HFF-Myc (cell line): ENCODE data around the gene VTI1A.
A peak's percentile ranks its signal among the peaks of the same experiment; 100 is the strongest.

Source experiments
- DNase-seq: peaks from one replicate; pipeline ENCODE4 v3.0.0-alpha.2; 2011; ENCODE audit warnings: low read depth; ENCODE audit errors: extremely low read depth
- H3K4me3 ChIP-seq: replicated peaks from 2 replicates; pipeline ENCODE4 v1.5.1; 2011; ENCODE audit warnings: low read depth, mild to moderate bottlenecking, control low read depth, low read length
- TF ChIP-seq, protein P1 (sequence below): IDR thresholded peaks from 2 replicates; pipeline ENCODE4 v1.5.1; 2012; ENCODE audit warnings: mild to moderate bottlenecking, low read depth, low read length, control low read depth; ENCODE audit errors: missing control alignments

Gene VTI1A

DNA sequence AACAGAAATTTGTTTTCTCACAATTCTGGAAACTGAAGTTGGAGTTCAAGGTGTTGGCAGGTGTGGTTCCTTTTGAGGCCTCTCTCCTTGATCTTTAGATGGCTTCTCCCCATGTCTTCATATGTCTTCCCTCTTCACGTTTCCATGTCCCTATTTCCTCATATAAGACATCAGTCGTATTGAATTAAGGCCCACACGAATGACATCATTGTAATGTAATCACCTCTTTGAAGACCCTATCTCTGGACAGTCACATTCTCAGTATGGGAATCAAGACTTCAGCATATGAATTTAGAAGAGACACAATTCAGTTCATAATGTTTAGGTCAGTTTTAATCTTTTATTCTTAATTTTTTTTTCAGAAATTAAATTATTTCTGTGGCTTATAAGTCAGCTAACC lies 19.8 kb downstream of the VTI1A start:
- no peak overlapping the region for H3K4me3 ChIP-seq
- DNase-seq: no peak
- TF ChIP-seq, protein P1, sequence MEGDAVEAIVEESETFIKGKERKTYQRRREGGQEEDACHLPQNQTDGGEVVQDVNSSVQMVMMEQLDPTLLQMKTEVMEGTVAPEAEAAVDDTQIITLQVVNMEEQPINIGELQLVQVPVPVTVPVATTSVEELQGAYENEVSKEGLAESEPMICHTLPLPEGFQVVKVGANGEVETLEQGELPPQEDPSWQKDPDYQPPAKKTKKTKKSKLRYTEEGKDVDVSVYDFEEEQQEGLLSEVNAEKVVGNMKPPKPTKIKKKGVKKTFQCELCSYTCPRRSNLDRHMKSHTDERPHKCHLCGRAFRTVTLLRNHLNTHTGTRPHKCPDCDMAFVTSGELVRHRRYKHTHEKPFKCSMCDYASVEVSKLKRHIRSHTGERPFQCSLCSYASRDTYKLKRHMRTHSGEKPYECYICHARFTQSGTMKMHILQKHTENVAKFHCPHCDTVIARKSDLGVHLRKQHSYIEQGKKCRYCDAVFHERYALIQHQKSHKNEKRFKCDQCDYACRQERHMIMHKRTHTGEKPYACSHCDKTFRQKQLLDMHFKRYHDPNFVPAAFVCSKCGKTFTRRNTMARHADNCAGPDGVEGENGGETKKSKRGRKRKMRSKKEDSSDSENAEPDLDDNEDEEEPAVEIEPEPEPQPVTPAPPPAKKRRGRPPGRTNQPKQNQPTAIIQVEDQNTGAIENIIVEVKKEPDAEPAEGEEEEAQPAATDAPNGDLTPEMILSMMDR: no peak

DNA sequence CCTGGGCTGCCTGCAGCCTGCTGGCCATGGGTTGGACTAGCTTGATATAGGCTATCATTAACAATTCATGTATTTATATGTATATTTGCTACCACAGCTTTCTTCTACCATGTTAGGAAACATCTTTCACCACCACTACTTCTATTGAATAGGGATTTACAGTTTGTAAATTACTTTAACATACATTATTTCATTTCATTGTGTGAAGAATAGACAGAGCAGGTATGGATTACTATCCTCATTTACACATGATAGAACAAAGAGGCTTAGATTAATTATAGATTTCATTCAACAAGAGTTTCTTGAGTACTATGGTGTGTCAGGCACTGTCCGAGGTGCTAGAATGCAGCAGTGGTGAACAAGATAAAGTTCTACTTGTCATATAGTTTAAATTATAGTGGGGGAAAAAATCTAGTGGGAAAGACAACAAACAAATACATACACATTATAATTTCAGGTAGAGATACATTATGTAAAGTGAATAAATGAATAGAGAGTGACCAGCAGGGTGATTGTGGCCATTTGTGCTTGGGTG lies 20.6 kb downstream of the VTI1A start:
- DNase-seq: no peak
- TF ChIP-seq, protein P1: no peak
- no peak overlapping the region for H3K4me3 ChIP-seq

DNA sequence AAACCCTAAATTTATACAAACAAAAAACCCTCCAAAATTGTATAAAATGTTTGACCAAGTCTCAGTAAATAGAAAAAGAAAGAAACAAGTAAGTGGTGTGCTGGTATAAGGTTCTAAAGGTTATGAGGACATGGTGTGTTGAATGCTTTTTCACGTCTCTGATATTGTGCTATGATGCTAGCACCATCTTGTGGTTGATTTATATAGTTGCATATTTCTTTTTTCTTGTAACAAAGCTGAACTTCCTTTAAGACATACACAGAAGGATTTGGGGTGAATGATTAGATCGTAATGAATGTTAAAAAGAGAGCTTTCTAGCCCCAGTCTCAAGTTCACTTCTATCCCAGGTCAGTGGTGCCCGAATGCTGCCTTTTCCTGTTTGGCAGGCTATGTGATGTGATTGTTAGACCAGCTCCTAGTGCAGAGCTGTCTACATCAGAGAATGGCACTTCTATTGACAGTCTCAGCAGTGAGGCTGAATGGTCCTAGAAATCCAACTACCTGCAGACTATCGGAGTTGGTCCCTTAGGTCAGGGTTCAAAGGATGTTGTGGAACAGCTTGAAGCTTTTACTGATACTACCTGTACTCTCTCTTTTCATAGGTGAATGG lies 25.0 kb downstream of the VTI1A start:
- no peak overlapping the region for H3K4me3 ChIP-seq
- TF ChIP-seq, protein P1: peak; percentile 42
- DNase-seq: peak; percentile 26

DNA sequence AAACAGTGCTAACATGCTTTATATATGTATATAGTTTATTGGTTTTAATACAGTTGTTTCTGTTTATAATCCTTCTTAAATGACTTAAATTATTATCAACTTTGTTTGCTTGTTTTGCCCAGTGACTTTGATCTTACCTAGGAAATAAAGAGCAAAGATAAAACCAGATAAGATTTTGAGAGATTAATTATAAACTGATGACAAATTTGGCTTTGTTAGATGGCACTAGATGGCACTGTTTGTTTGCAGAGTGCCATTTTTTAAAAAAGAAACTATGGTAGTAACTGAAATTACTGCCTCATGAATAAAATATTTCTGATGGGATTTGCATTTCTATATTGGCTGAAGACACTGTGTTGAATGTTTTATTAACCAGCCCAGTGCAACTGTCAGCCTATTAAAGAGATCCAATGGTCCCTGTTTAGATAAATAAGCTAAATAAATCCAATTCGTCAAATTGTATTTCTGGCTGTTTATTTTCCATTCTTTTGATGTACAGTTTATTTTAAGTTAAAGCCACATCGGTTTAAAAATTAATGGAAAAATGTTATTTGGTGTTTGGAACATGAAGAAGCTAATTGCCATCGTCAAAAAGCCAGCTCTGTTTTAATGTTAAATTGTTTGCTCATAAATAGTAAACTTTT lies 28.7 kb downstream of the VTI1A start:
- TF ChIP-seq, protein P1: peak; percentile 32
- no peak for DNase-seq
- no peak overlapping the region for H3K4me3 ChIP-seq

DNA sequence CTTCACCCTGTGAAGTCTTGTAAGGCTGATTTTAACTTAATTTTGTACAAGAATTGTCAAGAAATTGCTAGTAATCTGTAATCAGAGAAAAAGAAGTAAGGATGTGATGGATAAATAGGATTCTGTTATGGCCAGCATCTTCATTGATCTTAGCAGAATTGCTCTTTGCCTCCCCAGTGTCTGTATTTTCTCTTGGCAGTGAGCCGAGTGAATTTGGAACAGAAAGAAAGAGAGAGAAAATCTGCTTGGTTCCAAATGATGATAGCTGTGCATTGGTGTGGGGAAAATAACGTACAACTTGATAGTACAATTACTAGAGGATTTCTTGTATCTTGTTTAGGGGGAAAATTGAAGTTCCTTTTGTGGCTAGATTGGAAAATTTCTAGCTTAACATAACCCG lies 34.6 kb downstream of the VTI1A start:
- TF ChIP-seq, protein P1: no peak
- no peak overlapping the region for H3K4me3 ChIP-seq
- no peak for DNase-seq

DNA sequence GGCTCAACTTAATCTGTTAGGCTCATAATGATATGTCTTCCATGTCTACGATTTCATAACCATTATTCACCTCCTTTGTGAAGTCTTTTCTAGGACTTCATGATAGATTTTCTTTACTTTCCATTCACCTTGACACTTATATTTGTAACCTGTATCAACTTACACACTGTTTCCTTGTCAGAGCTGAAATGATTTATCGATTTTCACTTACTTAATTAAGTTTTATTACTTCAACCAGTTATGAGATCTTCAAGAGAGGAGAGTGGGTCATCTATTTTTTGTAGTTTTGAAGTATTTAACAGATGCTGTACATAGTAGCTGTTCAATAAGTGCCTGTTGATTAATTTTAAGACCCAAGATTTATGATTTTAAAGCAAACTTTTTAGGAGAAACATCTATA lies 37.4 kb downstream of the VTI1A start:
- DNase-seq: no peak
- H3K4me3 ChIP-seq: no peak overlapping the region
- TF ChIP-seq, protein P1: no peak
